T-cell (primary cell): Measurements from ENCODE around the gene ELOVL2. TPM values are rescaled to one million over a fixed set of nuclear protein-coding genes. Genes with fewer than 3 reads are reported as not detected.

ENCODE experiments used
- ATAC-seq, 4 experiments: fragments of 200-7000 bp in 3 of 4; fragments of 150-1000 bp in 1 of 4; cut with Tn5 transposase; replicated peaks in 1 of 4; 1 replicate in 3 of 4; 2 replicates in 1 of 4; pipeline ENCODE4 v1.10.0; 2021; ENCODE audit warnings: moderate library complexity in 3 of 4, mild to moderate bottlenecking in 2 of 4, moderate number of reproducible peaks in 1 of 4
- CTCF ChIA-PET, 2 donors: fragments of 300-600 bp; sonication (Branson Sonifier 250); formaldehyde crosslinking; loops; one replicate each; lab custom pipeline; 2022; ENCODE audit warnings: antibody characterized with exemption in 2 of 2; lab: Charles Lee
- POLR2A ChIA-PET, 2 donors: fragments of 300-600 bp; sonication (Branson Sonifier 250); formaldehyde crosslinking; loops; one replicate each; lab custom pipeline; 2022; ENCODE audit warnings: antibody characterized with exemption in 2 of 2; lab: Charles Lee
- DNase-seq, 35 experiments: peaks; one replicate each; pipeline versions ENCODE4 v3.0.0 to v3.0.0-alpha.2; 2013 to 2023
- H3K27ac ChIP-seq: one replicate; pipeline ENCODE4 v1.5.1; 2013; ENCODE audit warnings: low read length
- H3K27me3 ChIP-seq, 2 experiments: replicated peaks in 1 of 2; 1 replicate in 1 of 2; 2 replicates in 1 of 2; pipeline versions ENCODE4 v1.6.1 to v1.7.0; 2013; ENCODE audit warnings: low read length in 1 of 2, mixed read lengths in 1 of 2; ENCODE audit not compliant: control insufficient read depth in 2 of 2, insufficient read depth in 2 of 2; ENCODE audit errors: extremely low read depth in 1 of 2
- H3K36me3 ChIP-seq, 2 donors: 1 replicate in 1 of 2; 2 replicates in 1 of 2; pipeline versions ENCODE4 v1.6.1 to v1.7.0; 2013; ENCODE audit warnings: low read length in 1 of 2; ENCODE audit not compliant: control insufficient read depth in 2 of 2, insufficient read depth in 1 of 2; ENCODE audit errors: extremely low read depth in 1 of 2
- H3K4me1 ChIP-seq, 2 experiments: 1 replicate in 1 of 2; 2 replicates in 1 of 2; pipeline versions ENCODE4 v1.6.1 to v1.7.0; 2013; ENCODE audit warnings: low read length in 2 of 2, mixed read lengths in 1 of 2; ENCODE audit not compliant: insufficient read depth in 2 of 2, control insufficient read depth in 1 of 2; ENCODE audit errors: extremely low read depth in 1 of 2
- H3K4me3 ChIP-seq, 2 donors: 1 replicate in 1 of 2; 2 replicates in 1 of 2; pipeline versions ENCODE4 v1.5.1 to v1.7.0; 2013; ENCODE audit warnings: mild to moderate bottlenecking in 2 of 2, low read length in 1 of 2, moderate library complexity in 1 of 2; ENCODE audit not compliant: control insufficient read depth in 1 of 2; ENCODE audit errors: extremely low read depth in 1 of 2
- H3K9me3 ChIP-seq: 2 replicates; pipeline ENCODE4 v1.7.0; 2013
- H3K27ac Mint-ChIP-seq, 2 donors: one replicate each; pipeline ENCODE4 v1.8.0; 2020 to 2021; ENCODE audit warnings: mild to moderate bottlenecking in 2 of 2, mixed read lengths in 2 of 2
- H3K27me3 Mint-ChIP-seq, 2 donors: one replicate each; pipeline ENCODE4 v1.8.0; 2021 to 2022; ENCODE audit warnings: mixed read lengths in 2 of 2
- H3K36me3 Mint-ChIP-seq: one replicate; pipeline ENCODE4 v1.8.0; 2021; ENCODE audit warnings: mixed read lengths
- H3K4me1 Mint-ChIP-seq, 3 donors: one replicate each; pipeline ENCODE4 v1.8.0; 2020 to 2022; ENCODE audit warnings: mixed read lengths in 3 of 3, mild to moderate bottlenecking in 1 of 3
- H3K4me3 Mint-ChIP-seq, 3 donors: one replicate each; pipeline ENCODE4 v1.8.0; 2020 to 2022; ENCODE audit warnings: mild to moderate bottlenecking in 3 of 3, mixed read lengths in 3 of 3, moderate library complexity in 3 of 3
- H3K9me3 Mint-ChIP-seq, 3 donors: one replicate each; pipeline ENCODE4 v1.8.0; 2020 to 2022; ENCODE audit warnings: mixed read lengths in 3 of 3
- WGBS: methylation state at CpG from one replicate; pipeline ENCODE4 v1.1.5; 2013; ENCODE audit warnings: missing lambda C conversion rate; ENCODE audit not compliant: insufficient coverage; 5-methylcytosine and 5-hydroxymethylcytosine counted together
- total RNA-seq, 35 experiments: library from RNA in 6 of 35; stranded (reverse) in 6 of 35; fragments of 120-200 nt in 1 of 35; gene quantifications; one replicate each; pipeline versions ENCODE4 v1.2.1 to v1.2.4 and lab custom pipeline; 2013 to 2026

The ELOVL2 gene
- total RNA-seq, 5 donors from 2014 or later (not counting 1 experiment from before 2014, with no cell fraction given), result 0.06 to 0.12 TPM; not detected in 3

- 100% methylated on average over 1 of the region's 3 CpGs for WGBS
- Mint-ChIP-seq H3K27me3 (peaks cover 0 to 8% of the 10 kb centered on the region in 2 donors), H3K4me3 (no peak overlapping the region), H3K27ac (no peak overlapping the region), H3K9me3 (no peaks in the 10 kb centered on the region), H3K4me1 (no peaks in the 10 kb centered on the region), H3K36me3 (no peaks in the 10 kb centered on the region)
- Histone ChIP-seq H3K36me3 (no peaks in the 10 kb centered on the region), H3K4me3 (no peak overlapping the region), H3K27ac (no peak overlapping the region), H3K4me1 (no peaks in the 10 kb centered on the region), H3K27me3 (peaks cover 2 to 5% of the 10 kb centered on the region in 2 experiments), H3K9me3 (no peaks in the 10 kb centered on the region)
- DNase-seq, result no peak
- CTCF ChIA-PET, result no interaction called here
- POLR2A ChIA-PET, result no interaction called here
- ATAC-seq, result no peak
Observed at GRCh38 chr6:11064836-11065235, 20.7 kb upstream of the ELOVL2 start.

- WGBS, result no CpG with 5 or more reads among the region's 2 CpGs
- H3K4me3 Mint-ChIP-seq, result no peak overlapping the region
- no peaks in the 10 kb centered on the region for H3K9me3 Mint-ChIP-seq
Observed at GRCh38 chr6:11062715-11063114, 18.6 kb upstream of the ELOVL2 start.

DNA sequence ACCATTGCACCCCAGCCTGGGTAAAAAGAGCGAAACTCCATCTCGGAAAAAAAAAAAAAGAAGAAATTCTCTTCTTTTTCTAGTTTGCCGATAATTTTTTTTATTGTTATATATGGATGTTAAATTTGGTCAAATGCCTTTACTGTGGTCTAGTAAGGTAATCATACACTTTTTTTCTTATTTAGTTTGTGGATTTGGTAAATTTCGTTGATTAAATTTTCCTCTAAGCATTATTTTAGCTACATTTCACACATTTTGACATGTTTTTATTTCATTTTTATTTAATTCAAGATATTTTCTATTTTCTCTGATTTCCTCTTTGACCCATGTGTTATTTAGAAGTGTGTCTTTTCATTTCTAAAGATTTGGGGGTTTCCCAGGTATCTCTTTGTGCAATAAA, 18.0 kb upstream of the ELOVL2 start:
- ChIA-PET POLR2A (no interaction called here), CTCF (interaction anchor here in 1 of 2 donors (0.5 to 1.1 kb wide), 2 partner anchors 13 to 404 kb away, joined by 3 to 5 read pairs; no protein-coding TSS in a partner anchor)
- Histone ChIP-seq H3K4me3 (no peak overlapping the region), H3K9me3 (no peaks in the 10 kb centered on the region), H3K4me1 (no peaks in the 10 kb centered on the region), H3K36me3 (no peaks in the 10 kb centered on the region), H3K27me3 (peaks cover 2 to 3% of the 10 kb centered on the region in 2 experiments), H3K27ac (no peak overlapping the region)
- Mint-ChIP-seq H3K27me3 (peaks cover 0 to 8% of the 10 kb centered on the region in 2 donors), H3K9me3 (no peaks in the 10 kb centered on the region), H3K4me1 (no peaks in the 10 kb centered on the region), H3K36me3 (no peaks in the 10 kb centered on the region), H3K27ac (no peak overlapping the region), H3K4me3 (no peak overlapping the region)
- DNase-seq (no peak), ATAC-seq (no peak)
- WGBS, result no CpG with 5 or more reads among the region's 4 CpGs

More at GRCh38 chr6:11062715-11063114, 18.6 kb upstream of the ELOVL2 start:
- H3K36me3 Mint-ChIP-seq, result no peaks in the 10 kb centered on the region
- H3K4me1 Mint-ChIP-seq, result no peaks in the 10 kb centered on the region
- Histone ChIP-seq H3K27ac (no peak overlapping the region), H3K36me3 (no peaks in the 10 kb centered on the region), H3K27me3 (peaks cover 2 to 3% of the 10 kb centered on the region in 2 experiments), H3K4me3 (no peak overlapping the region), H3K9me3 (no peaks in the 10 kb centered on the region), H3K4me1 (no peaks in the 10 kb centered on the region)
- DNase-seq, result no peak
- peaks cover 0 to 8% of the 10 kb centered on the region in 2 donors for H3K27me3 Mint-ChIP-seq
- CTCF ChIA-PET, result interaction anchor here in 1 of 2 donors (1.1 kb wide), 1 partner anchor 13 kb away, joined by 3 read pairs; no protein-coding TSS in a partner anchor
- no peak for ATAC-seq
- POLR2A ChIA-PET, result no interaction called here
- no peak overlapping the region for H3K27ac Mint-ChIP-seq

DNA sequence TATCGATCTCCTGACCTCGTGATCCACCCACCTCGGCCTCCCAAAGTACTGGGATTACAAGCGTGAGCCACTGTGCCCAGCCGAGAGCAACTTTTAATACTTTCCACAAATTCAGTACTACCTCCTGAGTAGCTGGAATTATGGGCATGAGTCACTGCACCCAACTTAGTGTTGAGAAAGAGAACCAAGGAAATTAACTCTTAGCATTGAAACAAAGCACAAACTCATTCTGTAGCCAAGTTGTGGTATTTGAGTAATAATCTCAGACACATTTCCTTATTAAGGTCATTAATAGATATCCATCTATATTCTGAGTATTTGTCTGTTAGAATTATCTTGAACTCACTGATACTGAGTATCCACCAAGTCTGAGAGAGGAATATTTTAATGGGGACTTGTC, 14.3 kb upstream of the ELOVL2 start:
- H3K4me3 Mint-ChIP-seq, result no peak overlapping the region
- H3K9me3 Mint-ChIP-seq, result no peaks in the 10 kb centered on the region
- WGBS, result no CpG with 5 or more reads among the region's 5 CpGs
- CTCF ChIA-PET, result interaction anchor here in 1 of 2 donors (0.6 kb wide), 1 partner anchor 54 kb away, joined by 3 read pairs; no protein-coding TSS in a partner anchor
- H3K27ac Mint-ChIP-seq, result no peak overlapping the region
- Histone ChIP-seq H3K36me3 (no peaks in the 10 kb centered on the region), H3K27me3 (no peaks in the 10 kb centered on the region), H3K4me3 (no peak overlapping the region), H3K9me3 (no peaks in the 10 kb centered on the region), H3K4me1 (no peaks in the 10 kb centered on the region), H3K27ac (no peak overlapping the region)
- no peaks in the 10 kb centered on the region for H3K36me3 Mint-ChIP-seq
- DNase-seq, result no peak
- POLR2A ChIA-PET, result no interaction called here
- ATAC-seq, result no peak
- H3K27me3 Mint-ChIP-seq, result peaks cover 0 to 11% of the 10 kb centered on the region in 2 donors
- H3K4me1 Mint-ChIP-seq, result no peaks in the 10 kb centered on the region

GRCh38 chr6:11056871-11057270, 12.8 kb upstream of the ELOVL2 start:
- H3K4me3 Mint-ChIP-seq, result no peak overlapping the region
- Histone ChIP-seq H3K27me3 (no peaks in the 10 kb centered on the region), H3K4me1 (no peaks in the 10 kb centered on the region), H3K27ac (no peak overlapping the region), H3K4me3 (no peak overlapping the region), H3K9me3 (no peaks in the 10 kb centered on the region), H3K36me3 (no peaks in the 10 kb centered on the region)
- H3K4me1 Mint-ChIP-seq, result no peaks in the 10 kb centered on the region
- ChIA-PET POLR2A (no interaction called here), CTCF (interaction anchor here (1.4 to 2.3 kb wide), 2 partner anchors 10 to 12 kb away, joined by 3 to 8 read pairs; no protein-coding TSS in a partner anchor)
- H3K36me3 Mint-ChIP-seq, result no peaks in the 10 kb centered on the region
- H3K27ac Mint-ChIP-seq, result no peak overlapping the region
- DNase-seq (no peak), ATAC-seq (no peak)
- H3K27me3 Mint-ChIP-seq, result peaks cover 5 to 14% of the 10 kb centered on the region in 2 donors
- no CpG with 5 or more reads among the region's 1 CpG for WGBS
- H3K9me3 Mint-ChIP-seq, result no peaks in the 10 kb centered on the region

- Mint-ChIP-seq H3K27me3 (peaks cover 10 to 16% of the 10 kb centered on the region in 2 donors), H3K9me3 (no peaks in the 10 kb centered on the region), H3K27ac (no peak overlapping the region), H3K4me3 (no peak overlapping the region), H3K4me1 (no peaks in the 10 kb centered on the region), H3K36me3 (no peaks in the 10 kb centered on the region)
- ChIA-PET CTCF (interaction anchor here in 1 of 2 donors (0.7 to 2.3 kb wide), 2 partner anchors 11 to 441 kb away, joined by 3 to 8 read pairs; no protein-coding TSS in a partner anchor), POLR2A (no interaction called here)
- Histone ChIP-seq H3K27ac (no peak overlapping the region), H3K9me3 (no peaks in the 10 kb centered on the region), H3K4me1 (no peaks in the 10 kb centered on the region), H3K27me3 (no peaks in the 10 kb centered on the region), H3K4me3 (no peak overlapping the region), H3K36me3 (no peaks in the 10 kb centered on the region)
- DNase-seq (no peak), ATAC-seq (no peak)
- WGBS, result no CpG with 5 or more reads among the region's 4 CpGs
Observed at GRCh38 chr6:11055127-11055627, 11.1 kb upstream of the ELOVL2 start.
